HepG2 (cell line): ENCODE measurements around the gene ATG7. TPM values are rescaled to one million over a fixed set of nuclear protein-coding genes. Genes with fewer than 3 reads are reported as not detected.

Source experiments
- ARNT ChIP-seq: fragments of 450-650 bp; IDR thresholded peaks from 2 replicates; pipeline ENCODE4 v1.6.1; 2017
- ATF1 ChIP-seq: IDR thresholded peaks from 2 replicates; pipeline ENCODE4 v1.6.1; 2016; ENCODE audit warnings: mild to moderate bottlenecking, control low read depth
- CENPBD1 ChIP-seq: sonication (generic); formaldehyde crosslinking; IDR thresholded peaks from 2 replicates; pipeline ENCODE4 v1.8.0; 2022; ENCODE audit warnings: missing genetic modification reagents, low read depth, mild to moderate bottlenecking, borderline replicate concordance
- CHCHD3 ChIP-seq: sonication (generic); formaldehyde crosslinking; IDR thresholded peaks from 2 replicates; pipeline ENCODE4 v1.8.0; 2022; ENCODE audit warnings: mild to moderate bottlenecking, missing genetic modification reagents, moderate library complexity
- E2F2 ChIP-seq: sonication (generic); formaldehyde crosslinking; IDR thresholded peaks from 2 replicates; pipeline ENCODE4 v1.4.0; 2020; ENCODE audit warnings: missing genetic modification reagents, borderline replicate concordance
- HBP1 ChIP-seq: IDR thresholded peaks from 2 replicates; pipeline ENCODE4 v1.6.1; 2016; ENCODE audit warnings: low read depth, control low read depth
- PLSCR1 ChIP-seq: sonication (generic); formaldehyde crosslinking; IDR thresholded peaks from 2 replicates; pipeline ENCODE4 v1.5.0; 2020; ENCODE audit warnings: missing genetic modification reagents, mild to moderate bottlenecking, borderline replicate concordance
- RNF219 ChIP-seq: sonication (generic); formaldehyde crosslinking; IDR thresholded peaks from 2 replicates; pipeline ENCODE4 v1.5.0; 2020; ENCODE audit warnings: mild to moderate bottlenecking, missing genetic modification reagents
- THAP9 ChIP-seq: sonication (generic); formaldehyde crosslinking; IDR thresholded peaks from 2 replicates; pipeline ENCODE4; 2020; ENCODE audit warnings: missing genetic modification reagents, mild to moderate bottlenecking, borderline replicate concordance
- ZBTB3 ChIP-seq: sonication (generic); formaldehyde crosslinking; IDR thresholded peaks from 2 replicates; pipeline ENCODE4 v1.4.0; 2020; ENCODE audit warnings: low read depth, mild to moderate bottlenecking, moderate library complexity, missing genetic modification reagents, borderline replicate concordance
- ZBTB38 ChIP-seq: sonication (generic); formaldehyde crosslinking; IDR thresholded peaks from 2 replicates; pipeline ENCODE4 v1.5.1; 2020; ENCODE audit warnings: mild to moderate bottlenecking, missing genetic modification reagents
- ZNF619 ChIP-seq: sonication (generic); formaldehyde crosslinking; IDR thresholded peaks from 2 replicates; pipeline ENCODE4 v1.4.0; 2020; ENCODE audit warnings: mild to moderate bottlenecking, missing genetic modification reagents
- ZNF713 ChIP-seq: sonication (generic); formaldehyde crosslinking; IDR thresholded peaks from 2 replicates; pipeline ENCODE4 v1.4.0; 2020; ENCODE audit warnings: mild to moderate bottlenecking, missing genetic modification reagents
- ZZZ3 ChIP-seq: sonication (generic); formaldehyde crosslinking; IDR thresholded peaks from 2 replicates; pipeline ENCODE4 v1.4.0; 2020; ENCODE audit warnings: missing genetic modification reagents, mild to moderate bottlenecking, borderline replicate concordance
- polyA plus RNA-seq, 8 experiments: library from polyadenylated mRNA; depleted of rRNA in 3 of 8; stranded (reverse) in 7 of 8; unstranded in 1 of 8; fragments of >200 nt; fragmentation: Illumina TruSeq in 4 of 8; extraction: Trizol in 4 of 8; gene quantifications; 2 replicates each; pipeline versions ENCODE4 v1.2.1 to v1.2.3, GENCODE V29; 2011 to 2016; ENCODE audit warnings: low read depth in 4 of 8, missing spikeins in 1 of 8, mixed read lengths in 1 of 8; ENCODE audit not compliant: insufficient read depth in 1 of 8
- total RNA-seq, 5 experiments: library from RNA; depleted of rRNA; stranded (reverse); fragments of >200 nt; fragmentation: Illumina TruSeq; extraction: Trizol; gene quantifications; 2 replicates each; pipeline ENCODE4 v1.2.3, GENCODE V29; 2016; ENCODE audit warnings: low read depth in 1 of 5

ATG7 gene
- total and polyA plus RNA-seq, 2 of the 13 experiments (the other 11 are each of a cell fraction or from before 2014, with no cell fraction given), result 7.8 to 22.1 TPM

- TF ChIP-seq THAP9 (CRISPR knock-in tag) (no peak), ARNT (no peak), ZNF619 (CRISPR knock-in tag) (no peak), ZZZ3 (CRISPR knock-in tag) (no peak), E2F2 (CRISPR knock-in tag) (no peak), HBP1 (CRISPR knock-in tag) (no peak), PLSCR1 (CRISPR knock-in tag) (no peak), CHCHD3 (CRISPR knock-in tag) (no peak), ATF1 (CRISPR knock-in tag) (no peak), ZBTB3 (CRISPR knock-in tag) (no peak), CENPBD1 (CRISPR knock-in tag) (no peak), ZNF713 (CRISPR knock-in tag) (no peak), ZBTB38 (CRISPR knock-in tag) (no peak), RNF219 (CRISPR knock-in tag) (no peak)
Measured at GRCh38 chr3:11593318-11594034, 321.3 kb downstream of the ATG7 start (continued).
